Activated T-cell treated with anti-CD3 and anti-CD28 coated beads for 4 hours (primary cell): ENCODE data around the gene HSD17B8.

Source experiments
- DNase-seq: peaks from one replicate; pipeline ENCODE4 v3.0.0-alpha.2; 2020

Gene HSD17B8

DNA sequence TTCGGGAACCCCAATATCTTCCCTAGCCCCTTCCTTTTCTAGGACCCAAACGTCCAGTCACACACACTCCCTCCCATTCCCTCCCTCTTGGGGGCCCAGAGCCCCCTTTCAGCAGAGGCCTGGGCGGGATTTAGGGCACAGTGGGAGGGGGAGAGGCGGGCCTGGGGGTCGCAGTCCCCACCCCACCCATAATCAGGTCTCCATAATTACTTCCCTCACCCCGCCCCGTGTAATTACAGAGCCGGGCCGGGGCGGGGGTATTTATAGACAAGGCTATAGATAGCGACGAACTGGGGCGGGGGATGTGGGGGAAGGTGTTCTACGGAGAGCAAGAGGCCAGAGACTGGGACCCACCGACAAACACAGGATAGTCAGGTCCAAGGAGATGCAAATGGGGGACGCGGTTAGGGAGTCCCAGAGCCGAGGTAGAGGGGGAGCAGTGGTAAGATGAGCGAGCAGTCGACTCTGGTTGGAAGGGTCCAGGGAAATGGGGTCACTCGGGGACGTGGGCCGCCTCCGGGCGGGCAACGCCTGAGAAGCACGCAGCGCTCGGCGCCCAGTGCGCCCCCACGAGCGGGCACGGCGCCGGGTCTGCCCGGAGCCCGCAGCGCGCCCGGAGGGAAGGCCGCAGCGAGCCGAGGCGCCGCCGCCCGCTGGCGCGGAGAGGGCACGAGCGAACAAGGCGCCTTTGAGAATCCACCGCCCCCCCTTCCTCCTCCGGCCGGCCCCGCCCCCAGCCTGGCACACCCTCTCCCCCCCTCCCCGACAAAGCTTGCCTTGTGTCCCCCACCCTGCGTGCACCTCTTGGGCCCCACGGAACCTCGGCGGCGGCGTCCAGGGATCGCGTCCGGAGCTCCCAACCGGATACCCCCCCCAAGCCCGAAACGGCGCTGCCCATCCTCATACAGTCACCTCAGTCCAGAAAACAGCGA, 11.5 kb upstream of the HSD17B8 start:
- no peak for DNase-seq

DNA sequence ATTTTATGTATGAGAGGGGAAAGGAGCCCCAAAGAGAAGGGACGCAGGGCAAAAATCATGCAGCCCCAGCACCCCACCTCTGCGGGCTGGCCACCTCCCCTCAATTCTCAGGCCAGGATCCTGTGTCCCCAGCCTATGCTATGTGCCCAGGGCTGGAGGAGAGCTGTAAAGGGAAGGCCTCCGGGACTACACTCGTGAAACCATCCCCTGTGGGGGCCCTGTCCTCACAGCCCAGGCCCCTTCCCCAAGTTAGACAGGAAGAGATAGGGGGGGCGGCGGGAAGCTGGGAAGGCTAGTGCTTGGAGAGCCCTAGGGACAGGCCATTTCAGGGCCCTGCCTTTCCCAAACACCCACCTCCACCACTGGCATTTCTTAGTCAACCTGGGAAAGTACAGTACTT, 10.8 kb upstream of the HSD17B8 start:
- no peak for DNase-seq

DNA sequence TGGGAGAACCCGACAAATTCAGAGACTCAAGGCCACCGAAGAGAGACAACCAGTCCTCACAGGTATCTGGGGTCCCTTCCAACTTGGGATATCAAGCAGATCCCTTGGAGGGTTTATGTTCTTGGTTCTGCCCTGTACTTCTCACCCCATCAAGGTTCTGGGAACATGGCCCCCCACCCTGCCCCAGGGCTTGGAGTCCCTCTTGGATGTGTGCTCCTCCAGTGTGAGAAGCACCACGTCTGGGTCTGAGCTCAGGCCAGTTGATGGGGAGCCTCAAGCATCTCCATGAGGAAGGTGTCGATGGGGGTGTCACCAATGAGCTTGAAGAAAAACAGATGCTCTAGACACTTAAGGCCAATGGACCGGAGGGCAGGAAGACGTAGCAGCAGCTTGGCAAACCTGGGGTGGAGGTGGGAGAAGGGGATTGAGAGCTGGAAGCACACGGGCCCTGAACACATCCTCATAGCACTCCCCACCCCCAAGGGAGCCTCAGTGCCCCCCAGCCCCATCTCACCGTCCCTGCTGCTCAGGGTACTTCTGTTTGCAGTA, 9.9 kb upstream of the HSD17B8 start:
- no peak for DNase-seq

DNA sequence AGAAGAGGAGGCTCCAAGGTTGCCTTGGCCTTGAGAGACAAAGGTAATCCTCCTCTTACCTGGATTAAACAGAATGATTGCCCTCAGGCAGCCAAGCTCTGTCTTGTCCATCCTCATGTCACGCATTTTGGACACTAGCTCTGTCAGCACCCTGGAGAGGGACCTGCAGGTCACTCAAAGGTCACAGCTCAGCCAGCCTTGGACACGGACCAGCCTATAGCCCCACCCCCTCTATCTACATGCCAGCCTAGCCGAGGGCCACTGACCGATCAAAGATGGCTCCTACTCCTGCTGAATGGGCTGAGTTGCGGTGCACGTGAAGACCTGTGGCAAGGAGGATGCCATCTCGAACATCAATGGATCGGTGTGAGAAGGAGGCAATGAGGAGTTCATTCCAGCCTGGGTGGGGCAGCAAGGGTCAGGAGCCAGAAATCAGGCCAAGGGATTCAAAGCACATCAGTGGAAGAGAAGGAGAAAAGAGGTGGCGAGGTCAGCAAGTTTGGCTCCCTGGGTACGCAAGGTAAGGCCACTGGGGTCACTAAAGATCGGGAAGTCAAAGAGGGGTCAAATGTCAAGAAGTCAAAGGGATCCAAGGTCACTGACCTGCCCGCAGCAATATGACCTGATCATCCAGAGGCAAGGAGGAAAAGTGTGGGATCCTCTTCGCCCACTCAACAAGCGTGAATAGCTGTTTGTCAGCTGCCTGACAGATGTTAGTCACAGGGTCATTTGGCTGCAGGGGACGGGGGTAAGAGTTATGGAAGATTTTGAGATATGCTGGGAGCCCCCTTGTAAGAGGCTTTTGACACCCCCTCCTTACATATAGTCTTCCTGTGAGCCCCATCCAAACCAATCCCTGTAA, 8.9 kb upstream of the HSD17B8 start:
- DNase-seq: no peak

DNA sequence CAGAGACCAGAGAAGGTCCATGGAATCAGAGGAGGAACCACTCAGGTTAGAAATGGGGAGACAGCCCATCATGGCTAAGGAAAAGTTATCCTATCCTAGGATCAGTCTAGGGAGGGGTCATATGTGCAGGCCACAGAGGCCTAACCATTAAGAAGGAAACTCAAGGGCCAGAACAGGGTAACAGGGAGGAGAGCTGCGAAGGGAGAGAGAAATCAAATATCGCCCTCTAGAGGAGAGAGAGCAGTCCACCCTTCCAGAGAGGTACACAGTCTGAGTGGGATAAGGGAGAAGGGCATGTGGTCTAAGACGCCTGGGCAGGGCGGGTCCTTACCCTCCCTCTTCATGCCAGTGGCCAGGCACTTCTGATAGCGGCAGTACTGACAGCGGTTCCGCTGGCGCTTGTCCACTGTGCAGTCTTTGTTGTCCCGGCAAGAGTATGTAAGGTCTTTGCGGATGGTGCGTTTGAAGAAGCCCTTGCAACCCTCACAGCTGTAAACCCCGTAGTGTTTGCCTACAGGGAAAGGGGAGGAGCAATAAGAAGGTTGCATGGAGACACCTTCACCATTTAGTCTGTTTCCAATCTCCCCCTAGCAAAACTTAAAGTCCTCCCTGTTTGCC, 6.9 kb upstream of the HSD17B8 start:
- no peak for DNase-seq

DNA sequence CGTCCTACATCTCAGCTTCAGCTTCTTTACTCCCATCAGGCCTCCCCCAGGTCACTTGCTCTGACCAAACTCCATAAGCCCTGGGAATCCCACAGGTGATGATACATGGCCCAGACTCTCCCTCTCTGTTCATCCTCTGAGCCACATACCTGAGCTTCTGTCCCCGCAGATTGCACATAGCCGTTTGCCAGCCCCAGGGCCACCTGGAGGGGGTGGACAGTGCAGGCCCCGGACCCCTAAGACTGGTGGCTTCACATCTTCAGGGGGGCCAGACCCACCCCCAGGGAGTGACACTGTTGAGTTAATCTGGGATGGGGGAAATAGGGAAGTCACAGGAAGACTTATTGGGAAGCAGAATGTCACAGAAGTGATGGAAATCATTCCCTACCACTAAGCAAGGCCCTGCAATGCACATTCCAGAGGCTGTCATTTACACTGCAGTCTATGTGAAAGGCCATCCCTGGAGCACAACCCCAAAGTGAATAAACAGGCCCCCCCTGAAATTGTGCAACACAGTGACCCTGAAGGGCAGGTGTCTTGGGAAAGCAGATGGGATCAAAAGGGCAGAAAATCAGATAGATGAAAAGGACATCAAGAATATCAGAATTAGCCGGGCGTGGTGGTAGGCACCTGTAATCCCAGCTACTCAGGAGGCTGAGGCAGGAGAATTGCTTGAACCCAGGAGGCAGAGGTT, 6.1 kb upstream of the HSD17B8 start:
- DNase-seq: no peak

DNA sequence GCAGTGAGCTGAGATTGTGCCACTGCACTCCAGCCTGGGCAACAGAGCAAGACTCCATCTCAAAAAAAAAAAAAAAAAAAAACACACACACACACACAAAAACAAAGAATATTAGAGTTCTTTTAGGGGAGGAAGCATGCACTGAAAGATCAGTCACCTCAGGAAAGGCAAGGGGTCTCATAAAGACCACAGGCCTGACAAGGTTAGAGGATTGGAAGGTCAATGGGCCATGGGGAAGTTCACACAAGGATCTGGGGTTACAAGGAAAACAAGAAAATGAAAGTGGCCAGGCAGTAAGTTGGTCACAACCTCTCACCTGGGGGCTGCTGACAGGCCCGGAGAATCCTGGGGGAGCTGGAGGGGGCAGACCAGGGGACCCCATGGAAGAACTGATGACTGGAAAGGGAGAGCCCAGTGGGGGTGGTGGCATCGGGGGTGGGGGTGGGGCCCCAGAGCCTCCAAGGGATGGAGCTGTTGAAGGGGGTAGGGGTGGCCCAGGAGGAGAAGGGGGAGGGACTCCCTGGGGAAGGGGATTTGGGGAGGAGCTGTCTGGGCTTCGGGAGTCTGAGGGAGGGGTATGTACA, 5.5 kb upstream of the HSD17B8 start:
- no peak for DNase-seq

DNA sequence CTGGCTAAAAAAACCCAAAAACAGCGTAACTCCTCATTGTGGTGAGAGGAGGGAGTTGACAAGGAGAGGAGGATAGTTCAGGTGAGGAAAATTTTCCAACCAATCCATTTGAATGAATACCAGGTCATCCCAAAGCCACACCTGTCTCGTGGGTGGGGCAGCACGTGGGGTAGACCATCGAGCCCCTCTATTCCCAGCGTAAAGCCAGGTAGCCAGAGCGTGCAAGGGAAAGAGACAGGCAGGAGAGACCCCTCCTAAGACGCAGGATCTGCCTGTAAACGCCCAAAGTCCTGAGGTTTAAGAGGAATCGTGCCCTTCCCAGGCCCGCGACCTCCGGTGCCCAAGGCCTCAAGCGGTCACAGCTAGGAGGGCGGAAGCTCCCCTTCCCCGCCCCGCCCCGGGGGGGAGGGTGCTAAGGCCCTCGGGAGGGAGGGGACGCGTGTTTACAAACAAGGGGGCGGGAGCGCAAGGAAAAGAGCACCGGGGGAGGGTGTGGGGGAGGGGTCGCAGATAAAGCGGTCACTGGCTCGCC, 4.7 kb upstream of the HSD17B8 start:
- DNase-seq: peak; percentile 48

DNA sequence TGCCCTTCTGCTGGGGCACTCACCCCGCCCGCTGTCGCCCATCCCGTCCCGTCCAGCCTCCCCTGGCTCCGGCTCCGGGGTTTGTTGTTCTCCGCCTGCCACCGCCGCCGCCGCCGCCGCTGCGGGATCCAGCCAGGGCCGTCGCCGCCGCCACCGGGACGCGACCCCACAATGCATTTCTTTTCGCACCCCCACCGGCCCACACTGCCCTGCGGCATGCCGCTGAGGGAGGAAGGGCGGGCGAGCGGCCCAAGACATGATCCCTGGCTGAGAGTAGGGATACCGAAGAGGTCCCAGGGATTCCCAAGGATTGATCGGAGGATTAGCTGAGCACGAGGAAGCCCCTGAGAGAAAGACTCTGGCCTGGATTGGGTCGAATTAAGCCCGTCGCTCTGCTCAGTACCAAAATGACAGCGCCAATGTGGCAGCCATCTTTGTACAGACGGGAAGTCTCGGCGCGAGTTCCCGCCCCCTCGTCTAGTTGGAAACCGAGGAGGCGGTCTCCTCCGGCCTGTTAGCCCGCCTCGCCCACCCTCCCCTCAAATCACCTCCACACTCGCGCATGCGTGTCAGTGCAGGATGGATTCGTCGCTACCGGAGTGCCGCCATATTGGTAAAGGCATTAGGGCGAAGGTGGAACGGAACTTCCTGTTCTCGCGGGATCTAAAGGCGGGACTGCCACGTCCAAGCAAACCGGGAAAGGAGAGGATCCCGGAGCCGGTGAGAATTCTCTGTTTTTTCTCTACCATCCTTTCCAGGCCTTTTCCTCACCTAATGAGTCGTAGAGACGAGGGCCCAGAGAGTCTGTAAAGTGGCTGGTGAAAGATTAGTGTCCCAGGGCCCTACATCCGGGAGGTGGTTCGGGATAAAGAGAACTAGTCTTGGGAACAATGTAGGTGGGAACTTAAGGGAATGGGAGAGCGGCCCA, 4.0 kb upstream of the HSD17B8 start, which contains the start of the genes RXRB and SLC39A7:
RXRB (minus strand) TSS at position 447 of the 928 bp plus-strand sequence; CDS start at position 258, 189 bp downstream.
SLC39A7 (plus strand) TSS at position 649 of the 928 bp plus-strand sequence. CDS start 379 bp downstream, outside the sequence.
- peak; percentile 98 for DNase-seq

DNA sequence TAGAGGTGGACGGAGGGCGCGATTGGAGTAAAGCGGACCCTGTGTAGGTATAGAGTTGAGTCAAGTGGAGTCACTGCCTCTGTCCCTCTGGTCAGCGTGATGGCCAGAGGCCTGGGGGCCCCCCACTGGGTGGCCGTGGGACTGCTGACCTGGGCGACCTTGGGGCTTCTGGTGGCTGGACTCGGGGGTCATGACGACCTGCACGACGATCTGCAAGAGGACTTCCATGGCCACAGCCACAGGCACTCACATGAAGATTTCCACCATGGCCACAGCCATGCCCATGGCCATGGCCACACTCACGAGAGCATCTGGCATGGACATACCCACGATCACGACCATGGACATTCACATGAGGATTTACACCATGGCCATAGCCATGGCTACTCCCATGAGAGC, 3.3 kb upstream of the HSD17B8 start:
- DNase-seq: no peak

DNA sequence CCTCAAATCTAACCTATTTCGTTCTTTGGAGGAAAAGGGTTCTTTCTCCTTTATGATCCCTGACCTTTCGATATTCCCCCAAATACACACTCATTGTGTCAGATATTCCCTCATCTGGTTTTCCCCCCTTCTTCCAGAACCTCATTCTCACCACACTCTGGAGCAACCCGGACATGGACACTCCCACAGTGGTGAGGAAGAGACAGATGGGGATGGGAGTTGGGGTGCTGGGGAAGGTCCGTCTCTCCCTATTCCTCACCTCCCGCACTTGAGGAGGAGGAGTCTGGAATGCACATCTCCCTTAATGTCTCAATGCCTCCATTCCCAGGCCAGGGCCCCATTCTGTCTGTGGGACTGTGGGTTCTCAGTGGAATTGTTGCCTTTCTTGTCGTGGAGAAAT, 2.5 kb upstream of the HSD17B8 start:
- DNase-seq: no peak

DNA sequence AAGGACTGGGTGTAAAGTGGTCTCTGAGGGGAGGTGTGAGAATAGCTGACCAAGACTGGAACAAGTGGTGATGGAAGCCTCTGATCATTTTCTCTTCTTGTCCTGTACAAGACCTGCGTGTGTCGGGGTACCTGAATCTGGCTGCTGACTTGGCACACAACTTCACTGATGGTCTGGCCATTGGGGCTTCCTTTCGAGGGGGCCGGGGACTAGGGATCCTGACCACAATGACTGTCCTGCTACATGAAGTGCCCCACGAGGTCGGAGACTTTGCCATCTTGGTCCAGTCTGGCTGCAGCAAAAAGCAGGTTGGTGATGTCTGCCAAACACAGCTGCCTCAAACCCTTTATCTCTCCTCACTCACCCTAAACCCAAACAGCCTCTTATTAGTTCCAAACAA, 1.7 kb upstream of the HSD17B8 start:
- DNase-seq: no peak

DNA sequence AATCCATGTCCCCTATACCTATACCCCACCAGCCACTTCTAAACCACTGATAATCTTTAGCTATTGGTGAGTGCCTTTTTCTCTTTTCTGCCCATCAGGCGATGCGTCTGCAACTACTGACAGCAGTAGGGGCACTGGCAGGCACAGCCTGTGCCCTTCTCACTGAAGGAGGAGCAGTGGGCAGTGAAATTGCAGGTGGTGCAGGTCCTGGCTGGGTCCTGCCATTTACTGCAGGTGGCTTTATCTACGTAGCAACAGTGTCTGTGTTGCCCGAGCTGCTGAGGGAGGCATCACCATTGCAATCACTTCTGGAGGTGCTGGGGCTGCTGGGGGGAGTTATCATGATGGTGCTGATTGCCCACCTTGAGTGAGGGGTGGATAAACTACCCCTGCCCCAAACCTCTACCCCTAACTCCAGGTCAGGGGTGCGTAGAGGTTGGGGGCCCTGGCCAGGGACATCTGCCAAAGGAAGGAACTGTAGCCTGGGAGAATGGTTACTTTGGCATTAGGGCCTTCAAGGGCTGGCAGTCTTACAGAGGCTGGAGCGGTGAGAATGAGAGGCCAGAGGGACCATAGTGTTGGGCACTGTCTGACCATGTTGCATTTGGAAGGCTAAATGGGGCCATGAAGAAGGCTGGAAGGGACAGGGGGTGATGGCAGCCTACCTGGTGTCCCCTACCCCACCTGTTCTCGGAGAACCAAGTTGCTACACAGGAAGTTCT, 851 bp upstream of the HSD17B8 start:
- DNase-seq: no peak

DNA sequence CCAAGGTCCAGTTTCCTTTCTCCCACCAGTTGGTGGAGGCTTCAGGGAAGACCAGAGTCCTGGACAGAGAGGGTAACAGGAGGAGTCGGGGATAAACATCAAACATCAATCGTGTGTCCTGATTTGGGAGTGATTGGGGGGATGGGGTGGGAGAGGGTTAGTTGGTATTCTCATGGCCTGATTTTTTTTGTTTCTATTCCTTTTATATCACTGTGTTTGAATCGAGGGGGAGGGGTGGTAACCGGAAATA, 365 bp upstream of the HSD17B8 start:
- DNase-seq: no peak

DNA sequence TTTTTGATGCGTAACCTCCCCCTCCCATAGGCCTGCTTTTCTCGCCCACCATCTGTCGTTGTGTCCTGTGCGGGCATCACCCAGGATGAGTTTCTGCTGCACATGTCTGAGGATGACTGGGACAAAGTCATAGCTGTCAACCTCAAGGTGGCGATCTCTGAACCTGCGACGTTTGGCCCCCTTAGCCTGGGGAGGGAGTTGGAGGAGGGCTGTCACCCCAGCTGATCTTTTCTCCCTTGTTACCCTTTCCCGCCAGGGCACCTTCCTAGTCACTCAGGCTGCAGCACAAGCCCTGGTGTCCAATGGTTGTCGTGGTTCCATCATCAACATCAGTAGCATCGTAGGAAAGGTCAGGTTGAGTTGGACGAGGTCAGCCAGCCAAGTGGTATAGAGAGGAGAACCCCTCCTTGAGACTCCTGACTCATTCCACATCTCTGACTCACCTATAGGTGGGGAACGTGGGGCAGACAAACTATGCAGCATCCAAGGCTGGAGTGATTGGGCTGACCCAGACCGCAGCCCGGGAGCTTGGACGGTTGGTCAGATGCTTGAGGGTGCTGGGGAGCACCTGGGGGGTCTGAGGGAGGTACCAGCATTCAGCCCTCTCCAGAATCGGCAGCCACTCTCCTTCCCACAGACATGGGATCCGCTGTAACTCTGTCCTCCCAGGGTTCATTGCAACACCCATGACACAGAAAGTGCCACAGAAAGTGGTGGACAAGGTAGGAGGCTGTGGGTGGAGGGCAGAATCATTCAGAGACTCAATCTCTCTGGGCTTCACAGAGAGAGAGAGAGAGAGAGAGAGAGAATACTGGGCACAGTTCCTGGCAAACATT, 954 bp downstream of the HSD17B8 start:
- no peak for DNase-seq

DNA sequence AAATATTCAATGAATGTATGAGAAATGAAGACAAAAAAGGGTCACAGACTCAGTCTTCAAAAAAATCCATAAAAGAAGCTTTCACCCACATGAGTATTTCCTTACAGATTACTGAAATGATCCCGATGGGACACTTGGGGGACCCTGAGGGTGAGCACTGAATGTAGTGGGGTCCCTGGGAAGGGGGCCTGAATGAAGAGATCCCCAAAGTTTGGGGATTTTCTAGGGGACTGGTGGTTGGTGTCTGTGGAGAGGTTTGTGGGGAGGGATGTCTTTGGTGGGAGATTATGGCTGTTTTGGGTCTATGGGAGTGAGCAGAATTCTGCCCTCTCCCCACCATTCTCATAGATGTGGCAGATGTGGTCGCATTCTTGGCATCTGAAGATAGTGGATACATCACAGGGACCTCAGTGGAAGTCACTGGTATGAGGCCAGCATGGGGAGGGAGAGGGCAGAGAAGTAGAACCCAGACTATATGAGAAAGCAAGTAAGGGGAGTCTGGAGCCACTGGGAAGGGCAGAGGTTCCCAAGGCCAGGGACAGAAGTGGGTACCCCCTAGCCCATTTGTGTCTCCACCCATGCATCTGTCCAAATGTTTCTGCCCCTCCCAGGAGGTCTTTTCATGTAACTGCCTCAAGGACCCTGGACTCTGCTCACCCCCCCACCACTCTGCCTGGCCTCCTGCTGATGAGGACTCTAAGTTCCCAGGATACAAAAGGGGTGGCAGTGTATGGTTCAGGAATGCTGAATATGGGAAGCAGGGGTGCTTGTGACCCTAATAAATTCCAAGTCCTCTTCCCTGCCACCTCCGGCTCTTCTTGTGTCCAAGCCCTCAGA, 1.8 kb downstream of the HSD17B8 start:
- no peak for DNase-seq

DNA sequence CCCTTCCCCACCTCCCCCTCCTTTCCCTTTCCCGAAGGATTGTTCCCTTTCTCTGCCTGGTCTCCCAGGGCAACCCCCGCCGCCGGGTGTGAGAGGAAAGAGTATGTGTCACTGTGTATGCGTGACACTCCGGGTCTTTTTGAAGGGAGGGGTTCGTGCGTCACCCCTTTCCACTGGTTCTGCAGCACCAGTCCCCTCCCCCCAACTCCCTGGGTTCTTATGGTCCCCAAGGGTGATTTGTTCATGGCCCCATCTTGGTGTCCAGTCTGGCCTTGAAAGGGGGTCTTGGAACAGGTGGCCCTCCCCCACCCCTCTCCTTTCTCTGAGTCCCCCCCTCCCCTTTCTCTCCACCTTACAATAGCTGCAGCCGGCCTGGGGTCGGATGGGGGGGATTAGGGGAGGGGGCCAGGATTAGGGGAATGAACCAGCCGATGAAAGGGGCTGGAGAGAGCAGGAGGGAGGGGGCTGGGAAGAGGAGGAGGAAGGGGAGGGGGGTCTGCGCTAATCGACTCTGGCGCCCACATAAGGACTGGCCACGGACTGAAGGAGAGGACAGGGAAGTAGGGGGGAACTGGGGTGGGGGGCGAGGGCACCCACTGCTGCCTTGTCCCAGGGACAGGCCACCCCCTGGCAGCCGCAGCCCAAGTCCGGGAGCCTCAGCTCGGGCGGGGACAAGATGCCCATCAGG, 2.6 kb downstream of the HSD17B8 start:
- no peak for DNase-seq
